ENCODE measurements around the gene DSTN.

Gene DSTN

GRCh38 chr20:17637413-17637780 is 67.5 kb downstream of the DSTN start:
- DNase-seq (ENCODE audit: low read depth in 1 of 2, low spot score in 1 of 2), result no peak
- no peak overlapping the region for H3K27ac ChIP-seq (replicated peaks)
- TF ChIP-seq CTCF (IDR thresholded peaks at IDR 0.05; ENCODE audit: insufficient read depth, low read length) (no peak), GABPA (IDR thresholded peaks at IDR 0.05; ENCODE audit: low read depth) (no peak), POLR2AphosphoS5 (IDR thresholded peaks at IDR 0.05; ENCODE audit: low read depth) (no peak), REST (IDR thresholded peaks at IDR 0.05; ENCODE audit: insufficient replicate concordance, low read depth) (no peak)
- H3K4me3 ChIP-seq (replicated peaks; ENCODE audit: insufficient read depth, low read length), result no peak overlapping the region
- H3K27me3 ChIP-seq (ENCODE audit: insufficient read depth, poor library complexity, severe bottlenecking), result no peaks in the 10 kb centered on the region

DNA sequence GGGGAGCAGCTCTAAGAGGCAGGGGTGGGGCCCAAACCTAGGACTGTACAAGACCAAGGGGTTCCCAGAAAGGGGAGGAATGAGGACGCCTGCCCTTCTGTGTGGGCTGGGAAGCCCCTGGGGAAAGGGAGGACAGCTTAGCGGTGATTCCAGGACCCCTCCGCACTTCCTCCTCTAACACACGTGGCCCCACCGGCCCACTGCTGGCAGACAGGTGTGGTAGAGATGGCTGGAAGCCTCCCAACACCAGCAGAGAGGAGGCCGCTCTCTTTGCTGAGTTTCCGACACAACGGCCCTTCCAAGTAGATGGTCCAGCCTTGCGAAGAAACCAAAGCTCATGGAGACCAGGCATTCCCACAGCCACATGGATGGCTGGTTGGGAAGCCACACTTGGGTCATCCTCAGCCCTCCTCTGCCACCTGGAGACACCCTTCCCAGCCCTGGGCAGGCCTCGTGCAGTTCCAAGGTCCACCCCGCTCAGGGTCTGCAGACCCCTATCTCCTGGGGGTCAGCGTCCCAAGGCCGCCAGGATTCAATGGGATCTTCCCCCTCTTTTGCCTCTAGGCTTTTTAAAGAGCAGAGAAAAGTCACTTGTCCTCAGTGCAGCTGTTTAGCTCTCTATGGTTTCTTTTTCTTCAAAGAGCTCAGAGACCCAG is 68.2 kb downstream of the DSTN start:
- Histone ChIP-seq H3K4me3 (replicated peaks; ENCODE audit: insufficient read depth, low read length) (no peak overlapping the region), H3K27ac (replicated peaks) (no peak overlapping the region), H3K27me3 (ENCODE audit: insufficient read depth, poor library complexity, severe bottlenecking) (no peaks in the 10 kb centered on the region)
- DNase-seq (ENCODE audit: low read depth in 1 of 2, low spot score in 1 of 2), result no peak
- TF ChIP-seq SPI1 (IDR thresholded peaks at IDR 0.05; ENCODE audit: borderline replicate concordance, low read depth), result no peak
- TF ChIP-seq POLR2AphosphoS5 (IDR thresholded peaks at IDR 0.05; ENCODE audit: low read depth), result no peak
- TF ChIP-seq GABPA (IDR thresholded peaks at IDR 0.05; ENCODE audit: low read depth), result no peak
- TF ChIP-seq CTCF (IDR thresholded peaks at IDR 0.05; ENCODE audit: insufficient read depth, low read length), result no peak
- TF ChIP-seq REST (IDR thresholded peaks at IDR 0.05; ENCODE audit: insufficient replicate concordance, low read depth), result no peak

- Histone ChIP-seq H3K27me3 (ENCODE audit: insufficient read depth, poor library complexity, severe bottlenecking) (no peaks in the 10 kb centered on the region), H3K27ac (replicated peaks) (no peak overlapping the region), H3K4me3 (replicated peaks; ENCODE audit: insufficient read depth, low read length) (no peak overlapping the region)
- TF ChIP-seq CTCF (IDR thresholded peaks at IDR 0.05; ENCODE audit: insufficient read depth, low read length) (no peak), POLR2AphosphoS5 (IDR thresholded peaks at IDR 0.05; ENCODE audit: low read depth) (no peak), REST (IDR thresholded peaks at IDR 0.05; ENCODE audit: insufficient replicate concordance, low read depth) (no peak), SPI1 (IDR thresholded peaks at IDR 0.05; ENCODE audit: borderline replicate concordance, low read depth) (no peak), GABPA (IDR thresholded peaks at IDR 0.05; ENCODE audit: low read depth) (no peak)
- DNase-seq (ENCODE audit: low read depth in 1 of 2, low spot score in 1 of 2), result no peak
Observed at GRCh38 chr20:17638835-17639407, 69.0 kb downstream of the DSTN start.

Data from HL-60 (cell line).